Esophagus muscularis mucosa (tissue), 3 donors: ENCODE measurements around the gene CELF2.

Experiments
- CTCF ChIP-seq, 3 experiments: fragments of 200-600 bp in 2 of 3; fragments of 450-650 bp in 1 of 3; sonication (generic) in 2 of 3; IDR thresholded peaks; one replicate each; pipeline ENCODE4 v1.5.1; 2017 to 2019; ENCODE audit warnings: antibody characterized with exemption in 3 of 3, mild to moderate bottlenecking in 2 of 3, moderate library complexity in 1 of 3
- POLR2AphosphoS5 ChIP-seq, 2 donors: sonication (generic); formaldehyde crosslinking; IDR thresholded peaks; one replicate each; pipeline ENCODE4 v1.6.1; 2017; ENCODE audit warnings: antibody characterized with exemption in 2 of 2

GRCh38 chr10:11276449-11276990, 258.8 kb downstream of the CELF2 start:
- TF ChIP-seq CTCF (IDR thresholded peaks at IDR 0.05) (no peak), POLR2AphosphoS5 (IDR thresholded peaks at IDR 0.05) (no peak)
